HUDEP-2 (cell line): ENCODE results near the gene TSPEAR.
"Not testable (repeated sequence)": the region's sequence is repeated elsewhere in the genome, so short reads cannot be mapped to it uniquely, and the experiment has no call there.

ENCODE experiments used
- DNase-seq, 76 experiments: peaks; one replicate each; lab custom pipeline; 2025; ENCODE audit not compliant: unreplicated experiment in 76 of 76; lab: John Stamatoyannopoulos, UW

The TSPEAR gene

DNA sequence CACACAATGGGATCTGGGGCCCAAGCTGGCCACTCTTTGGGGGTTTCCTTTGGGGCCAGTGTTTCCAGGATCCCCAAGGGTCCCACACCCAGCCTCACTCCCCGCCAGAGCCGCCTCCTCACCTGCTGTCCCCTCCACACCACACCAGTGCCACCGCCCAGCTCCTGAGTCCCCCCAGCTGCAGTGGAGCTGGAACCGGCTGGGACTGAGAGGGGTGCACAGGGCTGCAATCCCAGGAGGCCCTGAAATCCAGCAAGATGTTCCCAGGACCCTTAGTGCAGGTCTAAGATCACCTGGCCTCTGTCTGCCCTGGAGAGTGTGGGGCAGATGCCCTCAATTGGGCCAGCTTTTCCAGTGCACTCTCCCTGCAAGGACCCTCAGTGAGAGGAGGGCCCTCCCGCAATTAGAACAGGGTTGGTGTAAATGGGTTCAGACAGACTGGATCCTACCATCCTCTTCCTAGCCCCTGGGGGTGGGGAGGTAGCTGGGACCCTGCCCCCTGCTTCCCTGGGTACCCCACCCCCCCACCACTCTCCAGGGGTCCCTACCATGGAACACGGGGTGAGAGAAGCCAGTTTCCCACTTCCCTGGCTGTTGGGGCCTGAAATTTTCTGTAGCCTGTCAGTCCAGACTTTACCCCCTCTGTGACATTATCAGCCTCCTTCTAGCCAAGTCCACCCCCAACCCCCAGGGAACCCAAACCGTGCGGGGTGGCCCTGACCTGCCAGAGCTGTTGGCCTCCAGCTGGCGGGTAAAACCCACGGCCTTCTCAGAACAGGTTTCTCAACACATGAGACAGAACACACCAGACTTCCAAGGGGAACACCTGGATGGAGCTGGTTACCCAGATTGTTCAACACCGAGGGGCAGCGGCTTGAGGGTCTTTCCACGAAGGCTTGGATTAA lies 7.4 kb downstream of the TSPEAR start:
- no peak for DNase-seq

DNA sequence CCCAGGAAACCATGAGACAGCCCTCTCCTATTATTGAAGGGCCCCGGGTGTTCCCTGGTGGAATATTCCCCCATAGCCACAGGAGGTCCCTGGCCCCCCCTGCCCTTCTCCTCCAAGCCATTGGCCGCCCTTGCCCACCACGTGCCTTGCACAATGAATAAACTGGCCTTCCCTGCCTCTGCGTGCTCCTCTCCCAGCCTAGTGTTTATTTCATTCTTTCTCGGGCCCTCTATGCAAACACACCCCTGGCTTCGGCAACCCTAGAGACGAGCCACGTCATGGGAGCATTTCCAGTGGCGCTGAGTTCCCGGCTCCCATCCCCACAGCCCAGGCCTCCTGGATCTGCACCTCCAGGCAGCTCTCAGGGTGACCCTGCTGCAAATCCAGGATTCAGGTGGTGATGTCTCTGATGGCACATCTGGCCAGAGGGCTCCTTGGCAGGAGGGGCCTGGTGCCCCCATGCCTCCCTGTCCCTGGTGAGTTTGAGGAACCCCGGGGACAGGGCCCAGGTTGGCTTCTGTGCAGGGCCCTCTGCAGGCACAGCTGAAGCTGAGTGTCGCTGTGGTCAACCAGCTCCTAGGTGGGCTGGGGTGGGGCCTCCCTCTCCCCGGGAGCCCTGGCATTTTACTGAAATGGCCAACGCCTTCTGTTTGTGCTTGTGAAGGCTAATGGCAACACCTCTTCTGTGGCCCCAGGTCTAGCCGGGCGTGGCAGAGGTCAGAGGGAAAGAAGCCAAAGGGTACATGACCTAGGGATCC lies 8.2 kb downstream of the TSPEAR start:
- DNase-seq, result no peak

DNA sequence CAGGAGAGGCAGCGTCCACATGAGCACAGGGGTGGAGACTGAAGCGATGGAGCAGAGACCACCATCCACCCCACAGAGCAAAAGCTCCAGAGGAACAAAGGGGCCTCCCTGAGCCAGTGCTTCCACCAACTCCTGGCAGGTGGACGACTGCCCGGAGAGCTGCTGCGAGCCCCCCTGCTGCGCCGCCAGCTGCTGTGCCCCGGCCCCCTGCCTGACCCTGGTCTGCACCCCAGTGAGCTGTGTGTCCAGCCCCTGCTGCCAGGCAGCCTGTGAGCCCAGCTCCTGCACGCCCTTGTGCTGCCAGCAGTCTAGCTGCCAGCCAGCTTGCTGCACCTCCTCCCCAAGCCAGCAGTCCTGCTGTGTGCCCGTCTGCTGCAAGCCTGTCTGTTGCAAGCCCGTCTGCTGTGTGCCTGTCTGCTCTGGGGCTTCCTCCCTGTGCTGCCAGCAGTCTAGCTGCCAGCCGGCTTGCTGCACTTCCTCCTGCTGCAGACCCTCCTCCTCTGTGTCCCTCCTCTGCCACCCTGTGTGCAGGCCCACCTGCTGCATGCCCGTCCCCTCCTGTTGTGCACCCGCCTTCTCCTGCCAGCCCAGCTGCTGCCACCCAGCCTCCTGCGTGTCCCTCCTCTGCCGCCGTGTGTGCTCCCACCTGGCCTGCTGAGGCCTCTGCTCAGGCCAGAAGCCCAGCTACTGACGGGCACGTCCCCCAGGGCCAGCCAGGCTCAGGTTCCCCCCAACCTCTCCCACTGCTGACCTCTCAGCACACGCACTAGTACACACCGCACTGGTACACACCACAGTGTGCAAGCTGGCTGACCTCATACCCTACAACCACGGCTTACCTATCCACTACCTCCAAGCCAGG lies 9.0 kb downstream of the TSPEAR start:
- no peak for DNase-seq

DNA sequence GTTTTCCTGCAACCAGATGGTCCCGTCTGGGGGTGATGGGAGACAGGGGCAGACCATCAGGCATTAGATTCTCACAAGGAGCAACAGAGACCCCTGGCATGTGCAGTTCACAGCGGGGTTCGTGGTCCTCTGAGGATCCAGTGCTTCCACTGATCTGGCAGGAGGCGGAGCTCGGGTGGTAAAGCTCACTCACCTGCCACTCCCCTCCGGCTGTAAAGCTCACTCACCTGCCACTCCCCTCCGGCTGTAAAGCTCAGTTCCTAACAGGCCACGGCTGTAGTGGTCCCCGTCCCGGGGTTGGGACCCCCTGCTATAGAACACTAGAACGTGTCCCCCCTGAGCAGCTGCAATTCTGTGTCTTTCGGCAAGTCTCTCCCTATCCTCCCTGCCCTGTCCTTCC lies 9.8 kb downstream of the TSPEAR start:
- no peak for DNase-seq

DNA sequence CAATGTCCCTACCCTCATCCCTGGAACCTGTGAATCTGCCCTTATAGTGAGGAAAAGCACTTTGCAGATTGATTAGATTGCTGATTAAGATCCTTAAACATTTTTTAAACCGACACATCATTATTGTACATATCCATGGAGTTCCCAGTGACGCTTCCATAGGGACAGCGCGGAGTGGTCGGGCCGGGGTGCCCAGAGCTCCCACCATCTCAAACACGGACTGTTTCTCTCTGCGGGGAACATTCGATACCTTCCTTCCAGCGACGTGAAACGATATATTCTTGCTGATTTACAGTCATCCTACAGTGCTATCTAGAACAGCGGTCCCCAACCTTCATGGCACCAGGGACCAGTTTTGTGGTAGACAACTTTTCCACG lies 10.4 kb downstream of the TSPEAR start:
- DNase-seq, result no peak

DNA sequence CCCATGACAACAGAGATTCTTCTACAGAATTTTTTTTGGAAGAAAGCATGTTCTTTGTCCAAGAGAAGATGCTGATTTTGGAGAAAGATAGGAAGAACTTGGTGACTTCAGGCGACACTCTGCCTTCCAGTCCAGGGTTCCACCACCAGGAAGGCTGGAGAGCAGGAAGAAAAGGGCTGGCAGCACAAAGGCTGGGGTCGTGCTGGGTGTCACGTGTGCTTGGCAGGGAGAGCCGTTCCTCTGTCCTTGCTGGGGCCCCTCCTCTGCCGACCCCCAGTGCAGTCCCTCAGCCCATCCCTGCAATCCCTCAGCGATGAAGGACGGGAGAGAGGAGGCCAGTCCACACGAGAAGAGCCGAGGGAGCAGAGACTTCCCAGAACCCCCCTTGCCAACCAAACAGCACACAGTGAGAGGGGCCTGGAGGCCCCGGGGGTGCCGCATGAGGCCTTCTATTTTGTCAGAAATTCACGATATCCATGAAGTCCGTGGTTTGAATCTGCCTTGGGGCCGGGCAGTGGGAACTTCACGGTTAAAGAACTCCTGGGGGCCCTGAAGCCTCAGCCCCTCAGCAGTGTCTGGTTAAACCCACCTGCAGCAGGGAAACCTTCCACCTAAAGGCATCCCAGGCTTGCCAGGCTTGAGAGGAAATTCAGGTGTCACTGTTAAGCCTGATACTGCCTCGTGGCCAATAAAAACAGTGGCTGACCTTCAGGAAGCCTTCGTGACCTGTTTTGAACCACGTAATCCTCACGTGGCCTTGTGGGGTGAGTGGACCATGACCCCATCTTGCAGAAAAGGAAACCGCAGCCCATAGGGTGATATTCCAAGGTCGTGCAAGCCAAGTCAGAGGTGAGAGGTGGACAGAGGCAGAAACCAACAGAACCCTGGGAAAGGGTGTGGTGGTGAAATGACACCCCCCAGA lies 11.0 kb downstream of the TSPEAR start:
- DNase-seq, result no peak

DNA sequence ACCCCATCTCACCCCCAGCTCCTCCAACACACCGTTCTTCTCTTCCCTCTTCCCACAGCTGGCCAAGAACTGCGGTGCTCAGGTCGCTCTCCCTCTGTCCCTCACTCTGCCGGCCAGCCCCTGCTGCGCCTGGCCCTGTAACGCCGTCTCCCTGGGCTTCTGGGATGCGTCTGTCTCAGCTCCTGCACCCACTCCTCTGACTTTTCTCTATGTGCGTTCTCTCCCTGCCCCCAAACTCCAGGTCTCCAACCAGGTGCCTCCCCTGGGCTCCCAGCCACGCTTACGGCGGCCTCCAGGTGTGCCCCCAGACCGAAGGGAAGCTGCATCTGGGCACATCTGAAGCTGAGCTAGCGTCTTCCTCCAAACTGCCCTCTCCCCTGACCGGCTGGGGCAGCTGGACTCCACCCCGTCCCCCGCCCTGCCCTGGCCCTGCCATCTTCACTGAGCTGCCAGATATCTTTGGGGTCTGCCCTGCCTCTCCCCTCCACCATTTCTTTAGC lies 11.8 kb downstream of the TSPEAR start:
- DNase-seq, result no peak

DNA sequence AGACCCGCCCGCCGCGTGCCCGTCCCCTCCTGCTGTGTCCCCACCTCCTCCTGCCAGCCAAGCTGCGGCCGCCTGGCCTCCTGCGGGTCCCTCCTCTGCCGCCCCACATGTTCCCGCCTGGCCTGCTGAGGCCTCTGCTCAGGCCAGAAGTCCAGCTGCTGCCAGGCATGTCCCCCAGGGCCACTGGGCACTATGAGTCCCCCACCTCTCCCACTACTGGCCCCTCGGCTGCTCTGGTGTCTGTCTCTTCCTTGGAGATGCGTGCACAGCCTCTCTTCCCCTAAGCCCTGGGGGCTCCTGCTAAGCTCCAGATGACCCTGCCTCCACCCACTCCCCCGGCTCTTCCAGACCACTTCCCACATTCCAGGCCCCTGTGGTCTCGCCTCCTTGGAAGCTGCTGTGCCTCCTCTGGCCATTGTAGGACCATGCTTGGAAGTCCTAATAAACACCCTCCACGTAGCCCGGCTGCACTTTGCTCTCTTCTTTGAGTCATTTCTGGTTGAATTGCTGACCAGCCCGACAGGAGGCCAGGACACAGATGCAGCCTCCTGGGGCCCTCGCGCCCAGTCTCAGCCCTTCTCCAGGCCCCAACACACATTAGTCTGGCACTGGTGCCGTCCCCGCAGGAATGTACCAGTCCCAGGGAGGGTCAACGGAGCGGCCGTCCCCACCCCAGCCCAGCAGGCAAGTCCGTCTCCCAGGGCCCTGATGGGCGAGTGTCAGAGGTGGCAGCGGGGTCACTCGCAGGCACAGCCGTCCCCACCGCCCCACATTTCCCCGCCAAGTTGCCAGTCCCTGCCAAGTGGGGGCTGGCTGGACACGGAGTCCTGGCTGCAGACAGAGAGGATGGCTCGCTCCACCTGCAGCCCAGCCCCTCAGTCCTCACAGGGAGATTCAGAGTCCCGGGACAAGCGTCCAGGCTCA lies 13.3 kb downstream of the TSPEAR start:
- DNase-seq, result no peak

DNA sequence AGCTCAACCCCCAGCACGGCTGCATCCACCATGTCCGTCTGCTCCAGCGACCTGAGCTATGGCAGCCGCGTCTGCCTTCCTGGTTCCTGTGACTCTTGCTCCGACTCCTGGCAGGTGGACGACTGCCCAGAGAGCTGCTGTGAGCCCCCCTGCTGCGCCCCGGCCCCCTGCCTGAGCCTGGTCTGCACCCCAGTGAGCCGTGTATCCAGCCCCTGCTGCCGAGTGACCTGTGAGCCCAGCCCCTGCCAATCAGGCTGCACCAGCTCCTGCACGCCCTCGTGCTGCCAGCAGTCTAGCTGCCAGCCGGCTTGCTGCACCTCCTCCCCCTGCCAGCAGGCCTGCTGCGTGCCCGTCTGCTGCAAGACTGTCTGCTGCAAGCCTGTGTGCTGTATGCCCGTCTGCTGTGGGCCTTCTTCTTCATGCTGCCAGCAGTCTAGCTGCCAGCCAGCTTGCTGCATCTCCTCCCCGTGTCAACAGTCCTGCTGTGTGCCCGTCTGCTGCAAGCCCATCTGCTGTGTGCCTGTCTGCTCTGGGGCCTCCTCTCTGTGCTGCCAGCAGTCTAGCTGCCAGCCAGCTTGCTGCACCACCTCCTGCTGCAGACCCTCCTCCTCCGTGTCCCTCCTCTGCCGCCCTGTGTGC lies 14.1 kb downstream of the TSPEAR start, which contains the start of gene KRTAP10-12:
KRTAP10-12 (plus strand) TSS at position 1 of the 639 bp plus-strand sequence; CDS start at position 31, 30 bp downstream.
- not testable (repeated sequence) for DNase-seq

DNA sequence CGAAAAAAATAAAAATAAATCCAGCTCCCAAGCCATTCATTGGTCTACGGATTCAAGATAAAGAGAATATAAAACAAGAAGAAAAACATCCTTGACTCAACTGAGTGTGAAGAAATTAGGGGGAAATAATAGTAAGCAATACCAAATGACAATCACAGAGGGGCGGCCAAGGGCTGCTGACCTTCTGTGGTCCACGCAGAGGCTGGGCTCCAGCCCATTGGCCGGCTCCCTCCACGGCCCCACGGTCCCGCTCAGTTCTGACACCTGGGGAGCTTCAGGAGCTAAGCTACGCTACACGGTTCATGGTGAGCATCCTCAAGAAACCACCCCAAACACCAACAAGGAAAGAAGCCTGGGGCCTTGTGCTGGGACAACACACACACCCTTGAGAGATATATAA lies 14.8 kb downstream of the TSPEAR start:
- no peak for DNase-seq

DNA sequence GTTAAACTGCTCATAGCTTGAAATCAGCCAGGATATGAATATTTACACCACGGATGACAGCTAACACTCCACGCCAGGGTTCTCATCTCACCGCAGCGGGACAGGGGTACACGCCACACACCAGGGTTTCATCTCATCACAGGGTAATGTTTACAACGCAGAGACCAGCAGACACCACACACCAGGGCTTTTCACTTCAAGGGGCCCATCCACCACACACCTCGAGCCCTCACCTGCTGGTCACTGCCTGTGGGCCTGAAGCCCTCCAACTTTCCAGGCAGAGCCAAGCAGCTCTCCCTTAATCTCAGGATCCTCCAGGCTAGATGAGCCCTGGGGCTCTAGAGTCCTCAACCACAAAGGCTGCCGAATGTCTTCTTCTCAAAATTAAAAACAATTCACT lies 15.7 kb downstream of the TSPEAR start:
- DNase-seq, result no peak

DNA sequence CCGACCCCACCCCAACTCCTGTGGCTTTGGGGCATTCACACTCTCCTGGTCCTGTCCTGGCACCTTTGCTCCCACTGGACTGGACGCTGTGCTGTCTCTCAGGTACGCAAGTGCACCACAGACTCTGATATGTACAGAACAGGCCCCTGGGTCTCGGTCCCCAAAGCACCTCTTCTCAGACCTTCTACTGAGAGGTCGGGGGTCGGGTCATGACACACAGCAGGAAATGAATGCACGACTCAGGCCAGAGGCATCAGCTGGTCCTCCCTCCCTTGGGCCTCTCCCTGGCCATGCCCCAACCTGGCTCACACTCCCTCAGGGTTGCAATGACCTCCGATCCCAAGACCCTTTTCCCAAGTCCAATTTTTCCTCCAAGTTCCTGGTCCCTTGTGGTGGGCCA lies 16.2 kb downstream of the TSPEAR start:
- DNase-seq, result no peak

DNA sequence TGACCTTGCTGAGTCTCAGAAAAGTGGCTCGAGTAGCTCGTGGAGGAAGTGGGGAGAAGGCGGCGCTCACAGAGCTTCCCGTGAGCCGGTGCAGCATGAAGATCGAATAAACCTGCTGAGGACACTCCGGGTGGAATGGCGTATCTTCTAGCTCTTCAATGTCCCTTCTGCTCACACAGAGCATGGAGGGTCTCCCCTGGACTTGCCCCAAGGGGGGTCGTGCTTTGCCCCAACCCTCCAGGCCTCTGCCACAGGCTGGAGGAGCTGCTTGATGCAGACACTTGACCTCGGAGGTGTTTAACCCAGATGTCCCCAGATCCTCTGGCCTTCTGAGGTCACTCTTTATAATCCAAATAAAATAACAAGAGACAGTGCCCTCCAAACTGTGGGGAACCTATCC lies 16.6 kb downstream of the TSPEAR start:
- no peak for DNase-seq

DNA sequence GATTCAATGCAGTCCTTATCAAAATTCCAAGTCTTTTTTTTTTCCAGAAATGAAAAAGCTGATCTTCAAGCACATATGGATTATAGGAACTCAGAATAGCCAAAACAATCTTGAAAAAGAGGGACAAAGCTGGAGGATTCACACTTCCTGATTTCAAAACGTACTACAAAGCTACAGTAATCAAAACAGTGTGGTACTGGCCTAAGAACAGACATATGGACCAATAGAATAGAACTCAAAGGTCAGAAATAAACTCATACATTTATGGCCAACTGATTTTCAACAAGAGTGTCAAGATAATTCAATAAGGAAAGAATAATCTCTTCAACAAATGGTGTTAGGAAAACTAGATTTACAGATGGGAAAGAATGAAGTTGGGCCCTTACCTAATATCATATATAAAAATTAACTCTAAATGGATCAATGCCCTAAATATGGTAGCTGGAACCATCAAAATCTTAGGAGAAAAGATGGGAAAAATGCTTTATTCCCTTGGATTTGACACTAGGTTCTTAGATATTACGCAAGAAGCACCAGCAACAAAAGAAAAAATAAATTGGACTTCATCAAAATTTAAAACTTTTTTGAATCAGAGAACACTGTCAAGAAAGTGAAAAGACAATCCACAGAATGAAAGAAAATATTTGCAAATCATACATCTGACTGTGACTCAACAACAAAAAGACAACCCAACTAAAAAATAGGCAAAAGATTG lies 18.4 kb downstream of the TSPEAR start:
- DNase-seq, result no peak

DNA sequence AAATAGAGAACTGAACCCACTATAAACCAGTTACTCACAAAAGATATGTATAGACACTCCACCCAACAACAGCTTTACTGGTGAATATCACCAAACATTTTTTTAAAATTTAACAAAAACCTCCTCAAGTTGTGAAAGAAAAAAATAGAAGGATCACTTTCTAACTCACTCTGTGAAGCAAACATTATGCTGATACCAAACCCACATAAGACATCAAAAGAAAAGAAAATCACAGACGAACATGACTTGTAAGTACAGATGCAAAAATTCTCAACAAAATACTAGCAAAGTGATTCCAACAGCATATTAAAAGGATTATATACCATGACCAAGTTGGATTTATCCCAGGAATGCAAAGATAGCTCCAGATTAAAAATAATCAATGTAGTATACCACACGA lies 19.7 kb downstream of the TSPEAR start:
- no peak for DNase-seq

DNA sequence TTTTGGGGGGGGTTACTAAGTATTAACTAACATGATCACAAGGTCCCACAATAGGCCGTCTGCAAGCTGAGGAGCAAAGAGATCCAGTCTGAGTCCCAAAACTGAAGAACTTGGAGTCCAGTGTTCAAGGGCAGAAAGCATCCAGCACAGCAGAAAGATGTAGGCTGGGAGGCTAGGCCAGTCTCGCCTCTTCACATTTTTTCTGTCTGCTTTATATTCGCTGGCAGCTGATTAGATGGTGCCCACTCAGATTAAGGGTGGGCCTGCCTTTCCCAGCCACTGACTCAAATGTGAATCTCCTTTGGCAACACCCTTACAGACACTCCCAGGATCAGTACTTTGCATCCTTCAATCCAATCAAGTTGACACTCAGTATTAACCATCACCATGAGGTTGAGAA lies 21.6 kb downstream of the TSPEAR start:
- DNase-seq, result not testable (repeated sequence)

DNA sequence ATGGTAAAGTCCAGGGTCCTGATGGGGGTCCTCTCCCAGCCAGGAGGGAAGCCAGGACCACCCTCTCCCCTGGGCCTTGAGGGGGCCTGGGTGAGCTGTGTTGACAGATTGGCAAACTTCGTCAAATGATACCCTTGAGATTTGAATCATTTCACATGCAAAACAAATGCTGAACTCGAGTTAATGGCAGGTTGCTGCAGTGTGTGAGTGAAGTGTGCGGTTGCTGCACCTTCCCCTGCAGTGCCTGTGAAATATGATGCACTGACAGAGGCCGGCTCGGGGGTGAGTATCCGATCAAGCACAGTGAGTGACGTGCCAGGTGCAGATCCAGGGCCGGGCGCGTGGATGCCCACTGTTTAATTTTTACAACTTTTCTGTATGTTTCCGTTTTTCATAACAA lies 23.7 kb downstream of the TSPEAR start:
- no peak for DNase-seq
